HL-60 (cell line): ENCODE measurements around the gene PRTN3.

Experiments
- DNase-seq, 2 experiments: peaks; one replicate each; pipeline ENCODE4 v3.0.0-alpha.2; 2010 to 2020; ENCODE audit warnings: low read depth in 1 of 2, low spot score in 1 of 2
- H3K27ac ChIP-seq: fragments of 250-450 bp; sonication (Bioruptor Pico); replicated peaks from 2 replicates; pipeline ENCODE4 v1.5.1; 2020; ENCODE audit warnings: mild to moderate bottlenecking, moderate library complexity
- H3K27me3 ChIP-seq: fragments of 250-450 bp; sonication (Bioruptor Pico); 2 replicates; pipeline ENCODE4 v1.5.1; 2021; ENCODE audit warnings: mild to moderate bottlenecking, moderate library complexity; ENCODE audit not compliant: insufficient read depth, poor library complexity, severe bottlenecking
- H3K4me3 ChIP-seq: replicated peaks from 2 replicates; pipeline ENCODE4 v1.5.1; 2011; ENCODE audit warnings: mild to moderate bottlenecking, control low read depth, low read length; ENCODE audit not compliant: insufficient read depth
- CTCF ChIP-seq: IDR thresholded peaks from one replicate; pipeline ENCODE4 v1.5.1; 2011; ENCODE audit warnings: low read length, control low read depth, inconsistent platforms; ENCODE audit not compliant: insufficient read depth
- GABPA ChIP-seq: IDR thresholded peaks from 2 replicates; pipeline ENCODE4 v1.6.1; 2012; ENCODE audit warnings: low read depth
- POLR2AphosphoS5 ChIP-seq: IDR thresholded peaks from 2 replicates; pipeline ENCODE4 v1.6.1; 2012; ENCODE audit warnings: low read depth
- REST ChIP-seq: IDR thresholded peaks from 2 replicates; pipeline ENCODE4 v1.6.1; 2012; ENCODE audit warnings: low read depth; ENCODE audit not compliant: insufficient replicate concordance
- SPI1 ChIP-seq: IDR thresholded peaks from 2 replicates; pipeline ENCODE4 v1.6.1; 2012; ENCODE audit warnings: low read depth, mild to moderate bottlenecking, borderline replicate concordance

PRTN3 gene

GRCh38 chr19:855566-856120 lies 14.8 kb downstream of the PRTN3 start:
- no peak for DNase-seq
- no peaks in the 10 kb centered on the region for H3K27me3 ChIP-seq
- TF ChIP-seq CTCF (no peak), POLR2AphosphoS5 (peak; percentile 56; the same call in 1 of the 2 replicates), GABPA (no peak)
- no peak overlapping the region for H3K4me3 ChIP-seq
- H3K27ac ChIP-seq: no peak overlapping the region

- TF ChIP-seq POLR2AphosphoS5 (peak; percentile 20; the same call in 1 of the 2 replicates), REST (no peak)
- no peak overlapping the region for H3K4me3 ChIP-seq
- no peak overlapping the region for H3K27ac ChIP-seq
- H3K27me3 ChIP-seq: no peaks in the 10 kb centered on the region
- DNase-seq: no peak
Measured at GRCh38 chr19:858284-858683, 17.5 kb downstream of the PRTN3 start.

- DNase-seq: peak in 1 of 2 experiments; percentile 88
- Histone ChIP-seq H3K4me3 (peak within 1 kb of the TSS; percentile 60), H3K27ac (peak within 1 kb of the TSS; percentile 44)
Measured at GRCh38 chr19:858868-859843, 18.4 kb downstream of the PRTN3 start, which contains the start of gene CFD. Gene CFD (plus strand): TSS chr19:859664. CDS start chr19:859690, 26 bp downstream.

More at GRCh38 chr19:858868-859843, 18.4 kb downstream of the PRTN3 start, which contains the start of gene CFD:
- no peaks in the 10 kb centered on the region for H3K27me3 ChIP-seq
- TF ChIP-seq POLR2AphosphoS5: peak; percentile 98
- TF ChIP-seq REST: peak; percentile 51
- TF ChIP-seq SPI1: peak; percentile 85
- TF ChIP-seq GABPA: no peak
- no peak for TF ChIP-seq CTCF
